HepG2 (cell line): ENCODE results near the gene TMEM38A. TPM values are rescaled to one million over a fixed set of nuclear protein-coding genes. Genes with fewer than 3 reads are reported as not detected.
A peak's percentile ranks its signal among the peaks of the same experiment; 100 is the strongest.

Experiments used
- BRCA1 ChIP-seq: sonication (generic); formaldehyde crosslinking; IDR thresholded peaks from 2 replicates; pipeline ENCODE4 v1.4.0; 2020; ENCODE audit warnings: missing genetic modification reagents
- MEIS1 ChIP-seq: sonication (generic); formaldehyde crosslinking; IDR thresholded peaks from 2 replicates; pipeline ENCODE4 v1.9.0; 2021; ENCODE audit warnings: mild to moderate bottlenecking, missing genetic modification reagents, moderate library complexity, borderline replicate concordance
- ZNF432 ChIP-seq: sonication (generic); formaldehyde crosslinking; IDR thresholded peaks from 2 replicates; pipeline ENCODE4 v1.5.0; 2020; ENCODE audit warnings: missing genetic modification reagents, mild to moderate bottlenecking, borderline replicate concordance
- polyA plus RNA-seq, 8 experiments: library from polyadenylated mRNA; depleted of rRNA in 3 of 8; stranded (reverse) in 7 of 8; unstranded in 1 of 8; fragments of >200 nt; fragmentation: Illumina TruSeq in 4 of 8; extraction: Trizol in 4 of 8; gene quantifications; 2 replicates each; pipeline versions ENCODE4 v1.2.1 to v1.2.3, GENCODE V29; 2011 to 2016; ENCODE audit warnings: low read depth in 4 of 8, missing spikeins in 1 of 8, mixed read lengths in 1 of 8; ENCODE audit not compliant: insufficient read depth in 1 of 8
- total RNA-seq, 5 experiments: library from RNA; depleted of rRNA; stranded (reverse); fragments of >200 nt; fragmentation: Illumina TruSeq; extraction: Trizol; gene quantifications; 2 replicates each; pipeline ENCODE4 v1.2.3, GENCODE V29; 2016; ENCODE audit warnings: low read depth in 1 of 5
- TF ChIP-seq, protein P1 (sequence below): sonication (generic); formaldehyde crosslinking; IDR thresholded peaks from 2 replicates; pipeline ENCODE4 v1.9.0; 2021; ENCODE audit warnings: missing genetic modification reagents, borderline replicate concordance
- TF ChIP-seq, protein P2 (sequence below): sonication (generic); formaldehyde crosslinking; IDR thresholded peaks from 2 replicates; pipeline ENCODE4 v1.9.0; 2021; ENCODE audit warnings: mild to moderate bottlenecking, missing genetic modification reagents
- TF ChIP-seq, protein P3 (sequence below): sonication (generic); formaldehyde crosslinking; IDR thresholded peaks from 2 replicates; pipeline ENCODE4 v1.9.0; 2021; ENCODE audit warnings: missing genetic modification reagents, borderline replicate concordance
- TF ChIP-seq, protein P4 (sequence below): sonication (generic); formaldehyde crosslinking; IDR thresholded peaks from 2 replicates; pipeline ENCODE4 v1.8.1; 2023; ENCODE audit warnings: missing genetic modification reagents, mild to moderate bottlenecking, borderline replicate concordance
- TF ChIP-seq, protein P5 (sequence below): sonication (generic); formaldehyde crosslinking; IDR thresholded peaks from 2 replicates; pipeline ENCODE4 v1.4.0; 2020; ENCODE audit warnings: missing genetic modification reagents
- TF ChIP-seq, protein P6 (sequence below): sonication (generic); formaldehyde crosslinking; IDR thresholded peaks from 2 replicates; pipeline ENCODE4 v1.5.0; 2020; ENCODE audit warnings: mild to moderate bottlenecking, missing genetic modification reagents

TMEM38A gene
- total and polyA plus RNA-seq, 2 of the 13 experiments (the other 11 are each of a cell fraction or from before 2014, with no cell fraction given): 4.8 to 6.8 TPM

DNA sequence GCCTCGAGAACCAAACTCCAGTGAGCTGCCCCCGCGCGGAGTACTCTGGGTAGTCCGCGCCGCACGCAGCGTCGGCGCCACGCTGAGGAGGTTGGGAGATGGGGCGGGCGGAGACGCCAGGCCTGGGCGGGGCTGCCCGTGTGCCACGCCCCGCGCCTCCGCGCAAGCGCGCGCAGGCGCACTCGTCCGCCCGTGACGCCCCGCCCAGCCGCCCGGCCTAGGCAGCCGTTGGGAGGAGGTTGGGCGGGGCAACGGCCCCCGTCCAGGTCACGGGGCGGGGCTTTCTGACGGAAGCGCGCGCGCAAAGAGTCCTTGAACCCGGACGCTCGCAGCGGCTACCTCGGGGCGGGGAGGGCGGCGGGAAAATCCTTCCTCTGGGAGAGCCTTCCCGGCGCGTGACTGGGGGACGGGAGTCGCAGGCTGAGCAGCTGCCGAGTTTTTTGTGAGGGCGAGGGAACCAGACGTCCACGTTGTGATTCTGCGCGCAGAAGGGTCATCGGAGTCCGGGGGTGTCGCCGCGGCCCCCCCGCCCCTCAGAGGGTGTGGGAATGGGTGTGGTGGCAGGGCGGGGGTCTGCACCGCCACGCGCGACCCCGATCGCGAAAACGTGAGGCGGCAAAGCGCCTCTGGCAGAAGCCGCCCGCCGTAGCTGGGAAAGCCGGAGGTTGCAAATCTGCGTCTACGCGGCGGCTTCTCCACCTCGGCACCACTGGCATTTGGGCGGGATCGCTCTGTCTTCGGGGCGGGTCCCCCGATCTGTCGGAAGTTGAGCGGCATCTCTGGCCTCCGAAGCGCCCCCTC is 32.6 kb upstream of the TMEM38A start, which contains the start of gene MED26 (continued):
- TF ChIP-seq, protein P1, sequence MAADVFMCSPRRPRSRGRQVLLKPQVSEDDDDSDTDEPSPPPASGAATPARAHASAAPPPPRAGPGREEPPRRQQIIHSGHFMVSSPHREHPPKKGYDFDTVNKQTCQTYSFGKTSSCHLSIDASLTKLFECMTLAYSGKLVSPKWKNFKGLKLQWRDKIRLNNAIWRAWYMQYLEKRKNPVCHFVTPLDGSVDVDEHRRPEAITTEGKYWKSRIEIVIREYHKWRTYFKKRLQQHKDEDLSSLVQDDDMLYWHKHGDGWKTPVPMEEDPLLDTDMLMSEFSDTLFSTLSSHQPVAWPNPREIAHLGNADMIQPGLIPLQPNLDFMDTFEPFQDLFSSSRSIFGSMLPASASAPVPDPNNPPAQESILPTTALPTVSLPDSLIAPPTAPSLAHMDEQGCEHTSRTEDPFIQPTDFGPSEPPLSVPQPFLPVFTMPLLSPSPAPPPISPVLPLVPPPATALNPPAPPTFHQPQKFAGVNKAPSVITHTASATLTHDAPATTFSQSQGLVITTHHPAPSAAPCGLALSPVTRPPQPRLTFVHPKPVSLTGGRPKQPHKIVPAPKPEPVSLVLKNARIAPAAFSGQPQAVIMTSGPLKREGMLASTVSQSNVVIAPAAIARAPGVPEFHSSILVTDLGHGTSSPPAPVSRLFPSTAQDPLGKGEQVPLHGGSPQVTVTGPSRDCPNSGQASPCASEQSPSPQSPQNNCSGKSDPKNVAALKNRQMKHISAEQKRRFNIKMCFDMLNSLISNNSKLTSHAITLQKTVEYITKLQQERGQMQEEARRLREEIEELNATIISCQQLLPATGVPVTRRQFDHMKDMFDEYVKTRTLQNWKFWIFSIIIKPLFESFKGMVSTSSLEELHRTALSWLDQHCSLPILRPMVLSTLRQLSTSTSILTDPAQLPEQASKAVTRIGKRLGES: no peak
- TF ChIP-seq, protein P2, sequence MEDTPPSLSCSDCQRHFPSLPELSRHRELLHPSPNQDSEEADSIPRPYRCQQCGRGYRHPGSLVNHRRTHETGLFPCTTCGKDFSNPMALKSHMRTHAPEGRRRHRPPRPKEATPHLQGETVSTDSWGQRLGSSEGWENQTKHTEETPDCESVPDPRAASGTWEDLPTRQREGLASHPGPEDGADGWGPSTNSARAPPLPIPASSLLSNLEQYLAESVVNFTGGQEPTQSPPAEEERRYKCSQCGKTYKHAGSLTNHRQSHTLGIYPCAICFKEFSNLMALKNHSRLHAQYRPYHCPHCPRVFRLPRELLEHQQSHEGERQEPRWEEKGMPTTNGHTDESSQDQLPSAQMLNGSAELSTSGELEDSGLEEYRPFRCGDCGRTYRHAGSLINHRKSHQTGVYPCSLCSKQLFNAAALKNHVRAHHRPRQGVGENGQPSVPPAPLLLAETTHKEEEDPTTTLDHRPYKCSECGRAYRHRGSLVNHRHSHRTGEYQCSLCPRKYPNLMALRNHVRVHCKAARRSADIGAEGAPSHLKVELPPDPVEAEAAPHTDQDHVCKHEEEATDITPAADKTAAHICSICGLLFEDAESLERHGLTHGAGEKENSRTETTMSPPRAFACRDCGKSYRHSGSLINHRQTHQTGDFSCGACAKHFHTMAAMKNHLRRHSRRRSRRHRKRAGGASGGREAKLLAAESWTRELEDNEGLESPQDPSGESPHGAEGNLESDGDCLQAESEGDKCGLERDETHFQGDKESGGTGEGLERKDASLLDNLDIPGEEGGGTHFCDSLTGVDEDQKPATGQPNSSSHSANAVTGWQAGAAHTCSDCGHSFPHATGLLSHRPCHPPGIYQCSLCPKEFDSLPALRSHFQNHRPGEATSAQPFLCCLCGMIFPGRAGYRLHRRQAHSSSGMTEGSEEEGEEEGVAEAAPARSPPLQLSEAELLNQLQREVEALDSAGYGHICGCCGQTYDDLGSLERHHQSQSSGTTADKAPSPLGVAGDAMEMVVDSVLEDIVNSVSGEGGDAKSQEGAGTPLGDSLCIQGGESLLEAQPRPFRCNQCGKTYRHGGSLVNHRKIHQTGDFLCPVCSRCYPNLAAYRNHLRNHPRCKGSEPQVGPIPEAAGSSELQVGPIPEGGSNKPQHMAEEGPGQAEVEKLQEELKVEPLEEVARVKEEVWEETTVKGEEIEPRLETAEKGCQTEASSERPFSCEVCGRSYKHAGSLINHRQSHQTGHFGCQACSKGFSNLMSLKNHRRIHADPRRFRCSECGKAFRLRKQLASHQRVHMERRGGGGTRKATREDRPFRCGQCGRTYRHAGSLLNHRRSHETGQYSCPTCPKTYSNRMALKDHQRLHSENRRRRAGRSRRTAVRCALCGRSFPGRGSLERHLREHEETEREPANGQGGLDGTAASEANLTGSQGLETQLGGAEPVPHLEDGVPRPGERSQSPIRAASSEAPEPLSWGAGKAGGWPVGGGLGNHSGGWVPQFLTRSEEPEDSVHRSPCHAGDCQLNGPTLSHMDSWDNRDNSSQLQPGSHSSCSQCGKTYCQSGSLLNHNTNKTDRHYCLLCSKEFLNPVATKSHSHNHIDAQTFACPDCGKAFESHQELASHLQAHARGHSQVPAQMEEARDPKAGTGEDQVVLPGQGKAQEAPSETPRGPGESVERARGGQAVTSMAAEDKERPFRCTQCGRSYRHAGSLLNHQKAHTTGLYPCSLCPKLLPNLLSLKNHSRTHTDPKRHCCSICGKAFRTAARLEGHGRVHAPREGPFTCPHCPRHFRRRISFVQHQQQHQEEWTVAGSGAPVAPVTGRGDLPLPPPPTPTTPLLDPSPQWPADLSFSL: no peak
- TF ChIP-seq, protein P3, sequence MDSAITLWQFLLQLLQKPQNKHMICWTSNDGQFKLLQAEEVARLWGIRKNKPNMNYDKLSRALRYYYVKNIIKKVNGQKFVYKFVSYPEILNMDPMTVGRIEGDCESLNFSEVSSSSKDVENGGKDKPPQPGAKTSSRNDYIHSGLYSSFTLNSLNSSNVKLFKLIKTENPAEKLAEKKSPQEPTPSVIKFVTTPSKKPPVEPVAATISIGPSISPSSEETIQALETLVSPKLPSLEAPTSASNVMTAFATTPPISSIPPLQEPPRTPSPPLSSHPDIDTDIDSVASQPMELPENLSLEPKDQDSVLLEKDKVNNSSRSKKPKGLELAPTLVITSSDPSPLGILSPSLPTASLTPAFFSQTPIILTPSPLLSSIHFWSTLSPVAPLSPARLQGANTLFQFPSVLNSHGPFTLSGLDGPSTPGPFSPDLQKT (CRISPR knock-in tag): 0 out of 2 replicates have a peak, but pooled peaks have one; percentile 18
- no peak for TF ChIP-seq ZNF432
- TF ChIP-seq, protein P4, sequence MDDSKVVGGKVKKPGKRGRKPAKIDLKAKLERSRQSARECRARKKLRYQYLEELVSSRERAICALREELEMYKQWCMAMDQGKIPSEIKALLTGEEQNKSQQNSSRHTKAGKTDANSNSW (CRISPR knock-in tag): no peak
- no peak for TF ChIP-seq MEIS1 (CRISPR knock-in tag)
- no peak for TF ChIP-seq BRCA1 (CRISPR knock-in tag)
- TF ChIP-seq, protein P5, sequence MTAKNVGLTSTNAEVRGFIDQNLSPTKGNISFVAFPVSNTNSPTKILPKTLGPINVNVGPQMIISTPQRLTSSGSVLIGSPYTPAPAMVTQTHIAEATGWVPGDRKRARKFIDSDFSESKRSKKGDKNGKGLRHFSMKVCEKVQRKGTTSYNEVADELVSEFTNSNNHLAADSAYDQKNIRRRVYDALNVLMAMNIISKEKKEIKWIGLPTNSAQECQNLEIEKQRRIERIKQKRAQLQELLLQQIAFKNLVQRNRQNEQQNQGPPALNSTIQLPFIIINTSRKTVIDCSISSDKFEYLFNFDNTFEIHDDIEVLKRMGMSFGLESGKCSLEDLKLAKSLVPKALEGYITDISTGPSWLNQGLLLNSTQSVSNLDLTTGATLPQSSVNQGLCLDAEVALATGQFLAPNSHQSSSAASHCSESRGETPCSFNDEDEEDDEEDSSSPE: peak; percentile 94
- TF ChIP-seq, protein P6, sequence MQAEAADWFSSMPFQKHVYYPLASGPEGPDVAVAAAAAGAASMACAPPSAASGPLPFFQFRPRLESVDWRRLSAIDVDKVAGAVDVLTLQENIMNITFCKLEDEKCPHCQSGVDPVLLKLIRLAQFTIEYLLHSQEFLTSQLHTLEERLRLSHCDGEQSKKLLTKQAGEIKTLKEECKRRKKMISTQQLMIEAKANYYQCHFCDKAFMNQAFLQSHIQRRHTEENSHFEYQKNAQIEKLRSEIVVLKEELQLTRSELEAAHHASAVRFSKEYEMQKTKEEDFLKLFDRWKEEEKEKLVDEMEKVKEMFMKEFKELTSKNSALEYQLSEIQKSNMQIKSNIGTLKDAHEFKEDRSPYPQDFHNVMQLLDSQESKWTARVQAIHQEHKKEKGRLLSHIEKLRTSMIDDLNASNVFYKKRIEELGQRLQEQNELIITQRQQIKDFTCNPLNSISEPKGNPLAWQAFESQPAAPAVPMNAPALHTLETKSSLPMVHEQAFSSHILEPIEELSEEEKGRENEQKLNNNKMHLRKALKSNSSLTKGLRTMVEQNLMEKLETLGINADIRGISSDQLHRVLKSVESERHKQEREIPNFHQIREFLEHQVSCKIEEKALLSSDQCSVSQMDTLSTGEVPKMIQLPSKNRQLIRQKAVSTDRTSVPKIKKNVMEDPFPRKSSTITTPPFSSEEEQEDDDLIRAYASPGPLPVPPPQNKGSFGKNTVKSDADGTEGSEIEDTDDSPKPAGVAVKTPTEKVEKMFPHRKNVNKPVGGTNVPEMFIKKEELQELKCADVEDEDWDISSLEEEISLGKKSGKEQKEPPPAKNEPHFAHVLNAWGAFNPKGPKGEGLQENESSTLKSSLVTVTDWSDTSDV (CRISPR knock-in tag): peak; percentile 50; the same call in 1 of the 2 replicates
